CD4-positive, alpha-beta T cell treated with Interleukin-4 for 4 hours (primary cell): Measurements from ENCODE around the gene CACNA1D.
"Not testable (repeated sequence)": the region's sequence is repeated elsewhere in the genome, so short reads cannot be mapped to it uniquely, and the experiment has no call there.

Experiments used
- DNase-seq: peaks from one replicate; pipeline ENCODE4 v3.0.0-alpha.2; 2020

The CACNA1D gene

DNA sequence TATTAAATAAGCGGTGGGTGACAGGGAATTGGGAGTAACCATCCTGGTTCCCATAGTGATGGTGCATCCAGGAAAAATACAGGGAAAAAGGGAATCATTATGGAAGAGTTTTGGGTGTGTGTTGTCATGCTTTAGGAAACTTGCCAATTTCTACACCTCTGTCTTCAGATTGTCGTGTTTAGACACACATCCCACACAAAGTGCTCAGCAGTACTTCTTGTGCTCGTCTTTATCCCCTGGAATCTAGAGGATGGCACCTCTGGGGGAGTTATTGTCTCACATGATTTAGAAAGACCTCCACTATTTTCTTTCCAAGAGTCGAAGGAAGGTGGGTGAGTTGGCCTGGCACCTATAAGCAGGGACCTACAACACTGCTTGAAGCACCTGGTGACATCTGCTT, 35.8 kb downstream of the CACNA1D start:
- DNase-seq, result no peak

GRCh38 chr3:53531749-53532148, 37.3 kb downstream of the CACNA1D start:
- no peak for DNase-seq

GRCh38 chr3:53533472-53533871, 39.1 kb downstream of the CACNA1D start:
- DNase-seq, result no peak

DNA sequence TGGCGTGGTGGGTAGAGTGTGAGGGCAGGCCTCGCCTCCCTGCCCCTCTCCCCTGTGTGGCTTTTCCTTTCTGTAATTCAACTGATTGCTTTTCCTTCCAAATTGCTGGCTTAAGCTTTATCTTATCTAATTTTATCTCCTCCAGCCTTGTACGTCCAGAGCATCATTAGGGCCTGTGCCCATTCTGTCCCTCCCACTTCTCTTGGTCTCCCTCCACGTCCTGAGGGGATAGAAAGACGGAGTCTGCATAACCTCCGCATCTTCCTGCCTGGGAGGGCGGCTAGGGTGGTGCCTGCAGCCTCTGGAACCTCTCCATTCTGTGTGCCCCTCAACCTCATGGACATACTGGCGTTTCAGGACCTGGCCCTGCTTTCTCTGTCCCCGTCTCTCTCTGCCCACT, 39.8 kb downstream of the CACNA1D start:
- DNase-seq, result no peak

DNA sequence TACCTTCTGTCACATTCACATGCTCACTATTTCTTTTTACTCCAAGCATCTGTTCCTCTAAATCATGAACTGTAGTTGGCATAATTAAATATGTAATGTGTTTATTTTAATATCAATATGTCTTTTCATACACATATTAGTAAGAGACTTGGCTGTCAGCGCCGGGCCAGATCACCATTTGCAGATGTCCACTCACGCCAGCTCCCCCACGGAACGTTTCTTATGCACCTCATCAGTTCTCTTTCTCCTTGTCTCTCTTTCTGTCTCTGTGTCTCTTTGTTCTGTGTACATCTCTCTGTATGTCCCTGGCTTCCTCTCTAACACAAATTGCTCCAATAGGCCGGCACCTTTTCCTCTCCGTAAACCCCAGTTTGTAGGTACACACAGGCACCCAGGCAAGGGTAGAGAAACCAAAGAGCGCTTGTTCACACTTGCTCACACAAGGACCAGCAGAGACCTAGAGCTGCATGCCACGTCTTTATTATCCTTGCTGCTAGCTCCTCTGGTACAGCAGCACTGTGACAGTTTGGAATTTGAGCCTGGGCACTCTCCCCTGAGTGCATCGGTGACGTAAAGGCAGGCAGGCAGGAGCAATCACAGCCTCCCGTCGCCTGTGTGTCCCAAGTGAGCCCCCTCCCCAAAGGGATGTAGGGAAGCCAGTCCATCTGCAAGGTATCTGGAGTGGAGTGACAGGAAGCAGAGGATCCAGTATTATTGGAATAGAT, 40.4 kb downstream of the CACNA1D start:
- DNase-seq, result no peak

DNA sequence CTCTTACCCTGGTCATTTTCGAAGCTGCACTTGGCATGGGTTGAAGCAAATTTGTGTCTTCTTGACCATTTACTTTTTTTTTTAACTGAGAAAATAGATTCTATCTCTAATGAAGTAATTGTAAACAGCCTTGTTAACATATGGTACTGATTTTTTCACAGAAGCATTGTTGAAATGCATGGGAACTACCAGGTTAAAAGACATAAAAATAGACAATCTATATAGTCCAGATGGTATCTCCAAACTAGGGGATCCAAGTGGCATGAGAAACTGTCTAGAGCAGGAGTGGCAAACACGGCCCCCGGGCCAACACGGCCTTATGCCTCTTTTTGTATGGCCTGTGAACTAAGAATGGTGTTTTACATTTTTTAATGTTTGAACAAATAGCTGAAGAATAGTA, 41.9 kb downstream of the CACNA1D start:
- DNase-seq, result no peak

- no peak for DNase-seq
Measured at GRCh38 chr3:53544357-53544756, 49.9 kb downstream of the CACNA1D start.

GRCh38 chr3:53545310-53545995, 51.0 kb downstream of the CACNA1D start:
- DNase-seq, result no peak

DNA sequence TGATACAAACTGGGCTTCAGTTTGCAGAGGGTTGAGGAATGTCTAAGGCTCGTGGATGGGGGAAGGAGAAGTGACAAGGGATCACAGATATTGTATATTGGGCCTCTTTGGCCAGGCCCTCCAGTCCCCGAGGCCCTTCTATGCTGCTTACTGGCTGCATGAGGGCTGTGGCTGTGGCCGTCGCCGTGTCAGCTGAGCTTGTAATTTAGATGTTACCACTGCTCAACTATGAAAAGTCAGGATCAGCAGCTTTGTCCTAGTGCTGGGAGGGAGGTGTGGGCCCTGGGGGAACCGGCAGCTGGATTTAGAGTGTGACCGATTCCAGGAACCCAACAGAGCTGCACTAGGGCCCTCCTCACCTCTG, 51.6 kb downstream of the CACNA1D start:
- DNase-seq, result no peak

GRCh38 chr3:53547327-53547726, 52.9 kb downstream of the CACNA1D start:
- DNase-seq, result no peak

GRCh38 chr3:53550005-53550620, 55.7 kb downstream of the CACNA1D start:
- no peak for DNase-seq

DNA sequence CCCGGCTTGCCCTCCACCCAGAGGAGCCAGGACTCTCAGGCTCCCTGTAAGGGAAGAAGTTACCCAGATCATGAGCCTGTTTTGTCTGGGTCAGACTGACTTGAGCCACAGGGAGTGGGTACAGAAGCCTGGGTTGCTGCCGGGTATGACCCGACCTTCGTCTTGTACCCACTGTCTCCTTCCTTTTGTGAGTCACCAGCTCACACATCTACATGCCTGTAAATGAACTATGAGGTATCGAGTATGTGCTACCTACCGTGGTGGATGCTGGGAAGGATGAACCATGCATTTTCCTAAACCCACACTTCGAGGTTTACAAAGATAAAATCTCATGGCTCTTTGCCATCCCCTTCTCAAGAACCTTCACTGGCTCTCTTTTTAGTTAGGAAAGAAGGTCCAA, 56.9 kb downstream of the CACNA1D start:
- DNase-seq, result no peak

DNA sequence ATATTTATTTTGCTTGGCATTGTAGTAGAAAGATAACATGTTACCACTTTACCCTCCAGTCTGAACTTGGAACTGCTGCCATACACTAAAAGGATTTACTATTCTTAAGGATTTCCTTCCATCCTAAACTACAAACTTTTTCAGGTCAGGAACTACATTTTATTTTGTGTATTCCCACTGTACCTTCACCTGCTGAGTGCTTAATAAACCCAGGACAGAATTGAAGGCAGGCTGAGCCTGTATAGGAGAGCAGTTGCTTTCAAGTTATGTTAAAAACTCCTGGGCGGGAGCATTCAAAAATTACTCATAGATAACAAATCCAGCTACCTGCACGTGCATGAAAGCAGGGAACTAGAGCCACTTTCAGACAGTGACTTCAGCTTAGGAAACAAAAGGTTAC, 58.3 kb downstream of the CACNA1D start:
- DNase-seq, result no peak

- no peak for DNase-seq
Measured at GRCh38 chr3:53553200-53553599, 58.8 kb downstream of the CACNA1D start.

DNA sequence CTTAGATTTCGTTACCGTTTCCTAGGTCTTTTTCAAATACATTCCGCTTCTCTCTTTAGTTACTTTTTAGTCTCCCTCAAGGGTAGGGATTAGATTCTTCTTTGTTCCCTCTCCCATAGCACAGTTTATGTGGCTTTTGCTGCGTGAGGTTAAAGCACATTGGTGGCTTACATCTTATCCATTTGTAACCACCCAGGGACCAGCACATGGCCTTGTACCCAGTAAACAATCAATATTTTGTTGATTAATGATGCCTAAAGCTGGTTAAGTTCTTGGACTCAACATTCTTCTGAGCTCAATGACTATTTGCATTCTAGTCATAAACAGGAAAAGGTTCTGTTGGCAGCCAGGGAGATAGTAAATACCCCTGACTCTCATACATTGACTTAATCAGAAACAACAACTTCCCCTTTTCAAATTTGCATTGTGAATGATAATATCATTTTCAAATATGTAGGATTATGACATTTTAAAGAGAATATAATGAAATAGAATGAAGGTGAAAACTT, 60.2 kb downstream of the CACNA1D start:
- DNase-seq, result no peak

GRCh38 chr3:53555068-53555588, 60.7 kb downstream of the CACNA1D start:
- DNase-seq, result no peak

GRCh38 chr3:53566461-53567145, 72.2 kb downstream of the CACNA1D start:
- no peak for DNase-seq

DNA sequence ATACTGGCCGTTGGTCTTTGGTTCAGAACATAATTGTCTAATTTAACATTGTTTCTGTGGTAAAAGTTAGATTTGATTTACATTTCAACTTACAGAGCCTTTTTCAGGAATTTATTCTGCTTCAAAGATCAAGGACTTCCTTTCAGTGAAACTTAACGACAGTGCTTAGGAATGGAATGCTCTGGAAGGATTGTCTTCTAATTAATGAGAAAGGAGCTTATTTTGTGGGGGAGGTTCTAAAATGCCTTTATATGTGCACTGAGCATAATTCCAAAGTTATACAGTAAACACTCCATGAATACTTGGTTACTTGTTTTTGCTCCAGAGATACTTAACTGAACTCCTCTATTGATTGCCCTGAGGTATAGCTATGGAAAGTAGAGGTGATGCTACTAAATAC, 75.7 kb downstream of the CACNA1D start:
- no peak for DNase-seq

GRCh38 chr3:53570709-53571108, 76.3 kb downstream of the CACNA1D start:
- DNase-seq, result no peak

DNA sequence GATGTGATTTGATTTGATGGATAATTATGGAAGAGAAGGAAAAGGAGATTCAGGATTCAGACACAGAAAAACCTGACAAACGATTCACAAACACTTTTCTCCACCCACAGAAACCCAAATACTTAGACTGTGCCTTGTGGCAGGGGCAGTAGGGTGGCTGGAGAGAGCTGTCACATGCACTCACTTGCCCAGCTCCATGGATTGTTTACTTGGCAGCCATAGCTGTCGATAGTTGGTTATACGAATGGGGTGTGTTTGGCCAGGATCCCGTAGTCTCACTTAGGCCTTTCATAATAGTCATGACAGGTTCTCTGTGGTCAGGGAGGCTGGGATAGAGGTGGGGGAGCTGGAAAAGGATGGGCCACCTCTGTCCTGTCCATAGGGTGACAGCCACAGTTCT, 76.9 kb downstream of the CACNA1D start:
- DNase-seq, result no peak

DNA sequence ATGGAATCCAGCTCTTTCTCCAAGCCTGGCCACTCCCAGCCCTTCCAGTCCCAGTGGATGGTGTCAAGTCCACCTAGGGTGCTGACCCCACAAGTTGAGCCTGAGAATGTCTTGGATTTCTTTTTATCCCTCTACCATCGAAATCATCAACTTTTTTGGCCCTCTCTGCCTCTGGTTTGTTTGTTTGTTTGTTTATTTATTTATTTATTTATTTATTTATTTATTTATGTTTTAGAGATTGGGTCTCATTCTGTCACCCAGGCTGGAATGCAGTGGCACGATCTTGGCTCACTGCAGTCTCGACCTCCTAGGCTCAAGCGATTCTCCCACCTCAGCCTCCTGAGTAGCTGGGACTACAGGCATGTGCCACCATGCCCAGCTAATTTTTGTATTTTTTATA, 77.8 kb downstream of the CACNA1D start:
- not testable (repeated sequence) for DNase-seq

- no peak for DNase-seq
Measured at GRCh38 chr3:53577506-53577905, 83.1 kb downstream of the CACNA1D start.

- DNase-seq, result no peak
Measured at GRCh38 chr3:53579636-53580035, 85.2 kb downstream of the CACNA1D start.
